SJSA1 (cell line): ENCODE measurements around the gene CRTC3. TPM values are rescaled to one million over a fixed set of nuclear protein-coding genes. Genes with fewer than 3 reads are reported as not detected.

ENCODE experiments used
- DNase-seq, 2 experiments: peaks; one replicate each; pipeline ENCODE4 v3.0.0-alpha.2; 2015 to 2020; ENCODE audit warnings: low spot score in 2 of 2, low read depth in 1 of 2
- H3K27ac ChIP-seq: fragments of 250-450 bp; sonication (Bioruptor Pico); 2 replicates; pipeline ENCODE4 v1.5.1; 2020; ENCODE audit warnings: mild to moderate bottlenecking, moderate library complexity
- H3K27me3 ChIP-seq: fragments of 250-450 bp; sonication (Bioruptor Pico); replicated peaks from 2 replicates; pipeline ENCODE4 v1.5.1; 2020; ENCODE audit warnings: mild to moderate bottlenecking, moderate library complexity
- H3K36me3 ChIP-seq: fragments of 250-450 bp; sonication (Bioruptor Pico); 2 replicates; pipeline ENCODE4 v1.5.1; 2020; ENCODE audit warnings: mild to moderate bottlenecking
- H3K4me1 ChIP-seq: fragments of 250-450 bp; sonication (Bioruptor Pico); replicated peaks from 2 replicates; pipeline ENCODE4 v1.6.1; 2021; ENCODE audit warnings: mild to moderate bottlenecking
- H3K4me3 ChIP-seq: fragments of 250-450 bp; sonication (Bioruptor Pico); 2 replicates; pipeline ENCODE4 v1.5.1; 2020; ENCODE audit warnings: mild to moderate bottlenecking
- H3K9me3 ChIP-seq: fragments of 250-450 bp; sonication (Bioruptor Pico); replicated peaks from 2 replicates; pipeline ENCODE4 v1.5.1; 2020; ENCODE audit warnings: mild to moderate bottlenecking
- total RNA-seq: library from RNA; depleted of rRNA; stranded (reverse); fragments of >200 nt; shearing (Covaris generic); gene quantifications from 2 replicates; pipeline ENCODE4 v1.2.3, GENCODE V29; 2014

The CRTC3 gene
- total RNA-seq, 1 experiment from 2014 or later = 16.5 TPM

DNA sequence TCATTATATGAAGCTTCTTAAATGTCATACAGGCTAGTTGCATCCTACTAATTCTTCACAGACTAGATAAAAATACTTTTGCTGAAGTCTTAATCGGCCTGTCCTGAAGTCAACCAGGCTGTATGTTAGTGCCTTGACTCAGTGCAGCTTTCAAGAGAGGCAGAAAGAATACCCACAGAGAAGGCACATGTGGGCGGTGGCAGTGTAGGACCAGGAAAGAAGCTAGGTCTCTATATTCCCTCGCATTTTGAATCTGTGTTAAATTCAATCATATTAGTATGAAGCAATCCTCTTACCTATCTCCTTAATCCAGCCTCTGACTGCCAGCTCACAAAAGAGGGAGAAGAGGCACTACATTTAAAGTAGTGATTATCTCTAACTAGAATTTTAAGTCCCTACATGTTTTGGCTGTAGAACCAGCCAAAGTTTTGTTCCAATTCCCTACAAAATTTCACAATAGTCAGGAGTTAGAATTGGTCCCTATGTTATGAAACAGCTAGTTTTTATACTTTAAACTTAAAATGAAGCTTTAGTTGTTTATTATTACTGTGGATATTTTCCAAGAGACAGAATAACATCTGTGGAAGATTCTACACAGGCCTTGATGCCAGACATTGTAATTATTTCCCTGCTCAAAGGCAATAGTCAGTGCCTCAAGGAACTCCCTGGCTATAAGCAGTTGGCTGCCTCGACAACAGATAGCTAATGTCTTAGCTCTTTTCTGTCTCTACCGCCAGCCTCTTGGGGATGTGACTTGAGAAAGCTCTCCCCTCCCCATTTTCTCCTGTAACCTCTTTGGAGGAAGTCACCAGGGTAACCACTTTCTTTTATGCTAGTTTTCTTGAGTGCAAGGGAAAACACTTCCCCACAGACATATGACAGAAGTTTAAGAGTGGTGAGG is 31.9 kb downstream of the CRTC3 start:
- no peaks in the 10 kb centered on the region for H3K27me3 ChIP-seq
- H3K4me3 ChIP-seq = no peak overlapping the region
- peaks cover 39% of the 10 kb centered on the region for H3K4me1 ChIP-seq
- H3K27ac ChIP-seq = no peak overlapping the region
- DNase-seq = no peak
- no peaks in the 10 kb centered on the region for H3K9me3 ChIP-seq
- H3K36me3 ChIP-seq = no peaks in the 10 kb centered on the region

DNA sequence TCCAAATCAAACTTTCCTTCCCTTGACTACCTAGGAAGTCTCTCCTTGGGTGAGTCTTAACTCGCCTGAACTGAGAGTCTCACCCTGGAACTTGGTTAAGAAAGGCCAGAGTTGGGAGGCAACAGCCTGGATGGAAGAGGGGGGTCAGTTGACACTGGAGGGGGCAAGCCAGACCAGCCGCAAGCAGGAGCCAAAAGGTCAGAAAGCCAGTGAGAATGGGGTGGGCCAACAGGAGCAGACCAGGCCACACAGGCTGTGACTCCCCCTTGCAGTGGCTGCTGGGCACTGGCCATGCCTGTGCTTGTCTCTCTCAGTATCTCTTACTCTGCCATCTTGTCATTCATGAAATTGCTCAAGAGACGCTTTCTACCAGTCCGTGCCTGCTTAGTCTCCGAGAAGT is 32.9 kb downstream of the CRTC3 start:
- H3K27ac ChIP-seq = no peak overlapping the region
- H3K4me1 ChIP-seq = peaks cover 39% of the 10 kb centered on the region
- no peak overlapping the region for H3K4me3 ChIP-seq
- no peak for DNase-seq
- H3K36me3 ChIP-seq = peaks cover 6% of the 10 kb centered on the region
- H3K27me3 ChIP-seq = no peaks in the 10 kb centered on the region
- peaks cover 6% of the 10 kb centered on the region; the same call in 1 of the 2 replicates for H3K9me3 ChIP-seq

DNA sequence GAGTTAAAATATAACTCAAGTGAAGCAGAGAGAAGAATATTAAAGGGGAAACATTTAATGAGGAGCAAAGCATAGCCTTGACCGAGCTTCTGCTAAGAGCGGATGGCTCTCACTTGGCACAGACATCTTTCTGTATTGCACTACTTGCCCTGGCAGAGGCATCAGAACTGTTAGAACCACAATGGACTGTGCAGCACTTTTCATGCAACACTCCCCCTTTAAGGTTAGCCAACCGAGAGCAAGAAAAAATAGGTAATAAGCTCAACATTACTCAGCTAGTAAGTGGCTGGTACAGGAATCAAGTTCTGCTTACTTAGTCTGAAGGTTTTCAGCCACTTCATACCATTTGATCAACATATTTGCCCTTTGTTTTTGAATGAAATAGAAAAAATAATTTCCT is 33.7 kb downstream of the CRTC3 start:
- no peak overlapping the region for H3K27ac ChIP-seq
- peaks cover 6% of the 10 kb centered on the region; the same call in 1 of the 2 replicates for H3K9me3 ChIP-seq
- peaks cover 6% of the 10 kb centered on the region for H3K36me3 ChIP-seq
- no peak for DNase-seq
- peaks cover 39% of the 10 kb centered on the region for H3K4me1 ChIP-seq
- no peaks in the 10 kb centered on the region for H3K27me3 ChIP-seq
- H3K4me3 ChIP-seq = no peak overlapping the region

DNA sequence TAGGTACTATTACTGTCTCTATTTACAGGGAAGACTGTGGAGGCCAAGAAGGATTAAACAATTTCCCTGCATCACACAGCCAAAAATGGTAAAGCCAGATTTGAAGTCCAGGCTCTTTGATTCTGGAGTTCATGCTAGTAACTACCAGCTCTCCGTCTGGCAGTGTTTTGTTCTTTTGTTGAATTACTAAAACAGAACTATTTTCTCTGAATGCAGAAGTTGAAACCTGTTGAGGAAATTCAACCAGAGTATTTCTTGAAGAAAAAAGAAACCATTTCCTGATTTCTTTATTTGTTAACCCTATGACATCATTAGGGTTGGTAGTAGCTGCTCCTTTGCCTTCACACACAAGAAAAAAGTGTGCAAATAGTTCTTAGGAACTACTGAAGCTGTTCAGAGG is 34.3 kb downstream of the CRTC3 start:
- H3K4me1 ChIP-seq = peaks cover 37% of the 10 kb centered on the region
- H3K27ac ChIP-seq = no peak overlapping the region
- no peak for DNase-seq
- no peak overlapping the region for H3K4me3 ChIP-seq
- peaks cover 6% of the 10 kb centered on the region; the same call in 1 of the 2 replicates for H3K9me3 ChIP-seq
- H3K27me3 ChIP-seq = no peaks in the 10 kb centered on the region
- H3K36me3 ChIP-seq = peaks cover 6% of the 10 kb centered on the region

DNA sequence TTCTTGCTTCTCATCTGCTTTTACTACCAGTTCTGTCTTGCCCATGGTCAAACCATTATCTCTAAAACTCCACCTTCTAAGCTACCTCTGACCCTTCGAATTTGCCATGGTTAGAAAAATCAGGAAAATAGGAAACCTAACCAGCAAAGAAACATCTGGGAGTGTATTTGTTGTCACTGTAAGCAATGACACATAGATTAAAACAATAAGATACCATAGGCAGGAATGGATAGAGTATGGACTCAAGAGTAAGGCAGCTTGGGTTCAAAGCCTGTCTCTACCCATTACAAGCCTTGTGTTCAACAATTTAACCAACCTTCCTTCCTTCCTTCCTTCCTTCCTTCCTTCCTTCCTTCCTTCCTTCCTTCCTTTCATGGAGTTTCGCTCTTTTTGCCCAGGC is 34.9 kb downstream of the CRTC3 start:
- no peak overlapping the region for H3K27ac ChIP-seq
- H3K4me3 ChIP-seq = no peak overlapping the region
- no peak for DNase-seq
- peaks cover 6% of the 10 kb centered on the region; the same call in 1 of the 2 replicates for H3K9me3 ChIP-seq
- no peaks in the 10 kb centered on the region for H3K27me3 ChIP-seq
- peaks cover 31% of the 10 kb centered on the region for H3K4me1 ChIP-seq
- H3K36me3 ChIP-seq = peaks cover 6% of the 10 kb centered on the region

DNA sequence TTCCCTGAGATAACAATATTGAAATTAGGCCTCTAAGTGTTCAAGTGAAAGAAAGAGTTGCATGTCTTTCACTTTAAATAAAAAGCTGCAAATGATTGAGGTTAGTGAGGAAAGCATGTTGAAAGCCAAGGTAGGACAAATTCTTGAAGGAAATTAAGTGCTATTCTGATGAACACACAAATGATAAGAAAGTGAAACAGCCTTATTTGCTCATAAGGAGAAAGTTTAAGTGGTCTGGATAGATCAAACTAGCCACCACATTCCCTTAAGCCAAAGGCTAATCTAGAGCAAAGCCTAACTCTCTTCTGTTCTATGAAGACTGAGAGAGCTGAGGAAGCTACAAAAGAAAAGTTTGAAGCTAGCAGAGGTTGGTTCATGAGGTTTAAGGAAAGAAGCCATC is 36.1 kb downstream of the CRTC3 start:
- peaks cover 20% of the 10 kb centered on the region for H3K4me1 ChIP-seq
- no peak overlapping the region for H3K27ac ChIP-seq
- H3K9me3 ChIP-seq = peaks cover 6% of the 10 kb centered on the region; the same call in 1 of the 2 replicates
- H3K36me3 ChIP-seq = peaks cover 6% of the 10 kb centered on the region
- H3K4me3 ChIP-seq = no peak overlapping the region
- no peaks in the 10 kb centered on the region for H3K27me3 ChIP-seq
- no peak for DNase-seq

DNA sequence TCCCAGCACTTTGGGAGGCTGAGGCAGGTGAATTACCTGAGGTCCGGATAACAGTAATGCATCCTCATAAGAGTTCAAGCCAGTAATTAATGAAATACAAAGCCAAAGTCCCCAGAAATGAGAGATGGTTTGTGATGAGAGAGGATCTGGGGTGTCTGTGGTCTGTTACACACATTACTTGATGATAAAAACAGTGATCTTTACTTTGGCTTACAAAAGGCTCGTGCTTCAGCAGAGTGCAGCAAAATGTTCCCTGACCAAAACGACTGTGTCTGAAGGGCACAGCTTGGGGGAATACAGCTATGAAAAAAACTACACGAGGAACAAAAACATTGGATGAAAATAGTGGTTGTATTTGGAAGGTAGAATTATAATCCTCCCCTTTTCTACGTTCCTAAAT is 40.9 kb downstream of the CRTC3 start:
- H3K4me3 ChIP-seq = no peak overlapping the region
- DNase-seq = no peak
- H3K9me3 ChIP-seq = peaks cover 6% of the 10 kb centered on the region; the same call in 1 of the 2 replicates
- no peaks in the 10 kb centered on the region for H3K27me3 ChIP-seq
- H3K36me3 ChIP-seq = peaks cover 6% of the 10 kb centered on the region
- H3K4me1 ChIP-seq = no peaks in the 10 kb centered on the region
- H3K27ac ChIP-seq = no peak overlapping the region

DNA sequence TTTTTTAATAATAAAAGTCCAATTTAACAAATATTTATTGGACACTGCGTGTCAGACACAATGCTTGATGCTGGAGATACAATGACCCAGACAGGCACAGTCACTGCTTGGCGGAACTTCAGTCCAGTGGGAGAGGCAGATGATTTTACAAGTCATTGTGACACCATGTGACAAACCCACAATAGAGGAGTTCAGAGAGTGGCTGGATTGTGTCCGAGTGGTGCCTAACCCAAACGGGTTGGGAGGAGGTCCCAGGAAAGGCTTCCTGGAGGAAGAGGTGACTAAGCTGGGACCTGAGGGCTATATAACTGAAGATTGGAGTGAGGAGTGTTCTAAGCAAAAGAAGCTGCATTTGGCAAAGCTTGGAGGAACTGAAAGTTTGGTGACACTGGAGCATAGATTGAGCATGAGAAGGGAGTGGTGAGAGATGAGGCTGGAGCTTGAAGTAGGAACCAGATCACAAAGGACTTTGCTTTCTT is 41.4 kb downstream of the CRTC3 start:
- Histone ChIP-seq H3K27me3 (no peaks in the 10 kb centered on the region), H3K4me3 (no peak overlapping the region), H3K36me3 (peaks cover 6% of the 10 kb centered on the region), H3K4me1 (no peaks in the 10 kb centered on the region), H3K27ac (no peak overlapping the region), H3K9me3 (peaks cover 6% of the 10 kb centered on the region; the same call in 1 of the 2 replicates)
- DNase-seq = no peak

DNA sequence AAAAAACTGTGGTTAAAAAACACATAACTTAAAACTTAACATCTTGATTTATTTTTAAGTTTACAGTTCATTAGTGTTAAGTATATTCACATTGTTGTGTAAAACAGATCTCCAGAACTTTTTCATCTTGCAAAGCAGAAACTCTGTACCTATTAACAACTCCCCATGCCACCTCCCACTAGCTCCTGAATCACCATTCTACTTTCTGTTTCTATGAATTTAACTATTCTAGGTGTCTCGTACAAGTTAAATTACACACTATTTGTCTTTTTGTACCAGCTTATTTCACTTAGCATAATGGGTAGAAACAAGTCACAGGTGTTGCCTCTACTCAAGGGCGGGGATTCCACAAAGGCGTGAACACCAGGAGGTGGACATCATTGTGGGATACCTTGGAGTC is 43.2 kb downstream of the CRTC3 start:
- no peaks in the 10 kb centered on the region for H3K4me1 ChIP-seq
- no peak for DNase-seq
- no peak overlapping the region for H3K27ac ChIP-seq
- H3K9me3 ChIP-seq = no peaks in the 10 kb centered on the region
- H3K4me3 ChIP-seq = no peak overlapping the region
- no peaks in the 10 kb centered on the region for H3K27me3 ChIP-seq
- H3K36me3 ChIP-seq = no peaks in the 10 kb centered on the region

DNA sequence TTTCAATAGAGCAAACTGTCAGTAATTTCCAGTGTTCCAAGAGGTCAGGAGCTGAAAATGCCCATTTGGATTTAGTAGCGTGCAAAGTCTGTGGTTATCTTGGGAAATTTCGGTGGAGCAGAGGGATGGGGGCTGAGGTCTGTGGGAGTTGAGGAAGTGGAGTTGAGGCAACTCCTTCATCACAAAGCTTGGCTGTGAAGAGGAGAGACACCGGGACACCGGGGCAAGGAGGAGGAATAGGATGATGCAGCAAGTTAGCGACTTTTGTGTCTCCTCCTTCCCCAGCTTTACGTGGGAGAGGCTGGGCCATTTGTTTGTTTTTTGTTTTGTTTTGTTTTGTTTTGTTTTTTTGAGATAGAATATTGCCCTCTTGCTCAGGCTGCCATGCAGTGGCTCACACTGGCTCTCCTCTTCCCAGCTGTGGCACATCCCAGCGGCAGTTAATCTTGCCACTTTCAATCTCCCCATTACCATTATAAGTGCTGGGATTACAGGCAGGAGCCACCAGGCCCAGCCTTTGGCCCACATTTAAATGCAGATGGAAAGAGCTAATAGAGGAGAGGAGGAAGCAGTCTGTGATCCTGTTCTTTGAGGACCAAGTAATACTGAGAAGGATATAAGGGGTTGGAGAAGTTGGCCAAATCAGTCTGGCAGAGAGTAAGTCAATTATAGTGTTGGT is 47.1 kb downstream of the CRTC3 start:
- H3K9me3 ChIP-seq = no peaks in the 10 kb centered on the region
- H3K4me3 ChIP-seq = no peak overlapping the region
- H3K4me1 ChIP-seq = no peaks in the 10 kb centered on the region
- H3K36me3 ChIP-seq = 0 out of 2 replicates have a peak, but pooled peaks cover 5% of the 10 kb centered on the region
- no peak overlapping the region for H3K27ac ChIP-seq
- no peak for DNase-seq
- no peaks in the 10 kb centered on the region for H3K27me3 ChIP-seq

DNA sequence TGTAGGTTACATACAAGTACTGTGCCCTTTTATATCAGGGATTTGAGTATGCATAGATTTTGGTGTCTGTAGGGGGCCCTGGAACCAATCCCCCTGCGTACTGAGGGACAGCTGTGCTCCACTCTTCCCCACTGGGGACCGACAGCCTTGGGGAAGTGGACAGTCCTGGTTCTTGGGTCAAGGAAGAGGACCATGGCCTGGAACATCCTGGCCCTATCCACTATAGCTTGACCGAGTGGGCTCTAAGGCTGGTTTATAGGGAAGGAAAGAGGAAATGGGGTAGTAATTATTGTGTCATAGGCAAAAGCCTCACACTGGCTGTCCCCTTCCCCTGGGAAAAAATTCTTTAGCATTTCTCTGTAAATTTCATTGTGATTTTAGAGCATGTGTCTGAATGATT is 49.5 kb downstream of the CRTC3 start:
- Histone ChIP-seq H3K27ac (no peak overlapping the region), H3K27me3 (no peaks in the 10 kb centered on the region), H3K4me1 (no peaks in the 10 kb centered on the region), H3K9me3 (no peaks in the 10 kb centered on the region), H3K4me3 (no peak overlapping the region), H3K36me3 (0 out of 2 replicates have a peak, but pooled peaks cover 5% of the 10 kb centered on the region)
- no peak for DNase-seq

DNA sequence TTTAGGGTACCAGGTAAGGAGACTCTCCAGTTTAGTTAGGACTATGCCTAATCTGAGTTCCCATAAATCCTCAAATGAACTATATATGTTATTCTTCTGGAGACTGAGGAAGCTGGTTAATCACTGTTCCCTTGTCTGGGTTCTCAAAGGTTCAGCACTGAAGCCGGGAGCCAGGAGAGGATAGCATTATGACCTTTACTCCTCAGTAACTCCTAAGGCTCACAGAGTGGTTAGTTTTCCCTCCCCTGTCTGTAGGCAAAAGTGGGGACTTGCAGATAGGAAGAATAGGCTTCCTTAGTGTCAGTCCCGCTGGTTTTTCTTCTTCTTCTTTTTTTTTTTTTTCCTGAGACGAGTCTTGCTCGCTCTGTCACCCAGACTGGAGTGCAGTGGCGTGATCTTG is 50.4 kb downstream of the CRTC3 start:
- 0 out of 2 replicates have a peak, but pooled peaks cover 5% of the 10 kb centered on the region for H3K36me3 ChIP-seq
- H3K4me3 ChIP-seq = no peak overlapping the region
- no peak overlapping the region for H3K27ac ChIP-seq
- no peaks in the 10 kb centered on the region for H3K4me1 ChIP-seq
- DNase-seq = no peak
- H3K9me3 ChIP-seq = no peaks in the 10 kb centered on the region
- no peaks in the 10 kb centered on the region for H3K27me3 ChIP-seq

DNA sequence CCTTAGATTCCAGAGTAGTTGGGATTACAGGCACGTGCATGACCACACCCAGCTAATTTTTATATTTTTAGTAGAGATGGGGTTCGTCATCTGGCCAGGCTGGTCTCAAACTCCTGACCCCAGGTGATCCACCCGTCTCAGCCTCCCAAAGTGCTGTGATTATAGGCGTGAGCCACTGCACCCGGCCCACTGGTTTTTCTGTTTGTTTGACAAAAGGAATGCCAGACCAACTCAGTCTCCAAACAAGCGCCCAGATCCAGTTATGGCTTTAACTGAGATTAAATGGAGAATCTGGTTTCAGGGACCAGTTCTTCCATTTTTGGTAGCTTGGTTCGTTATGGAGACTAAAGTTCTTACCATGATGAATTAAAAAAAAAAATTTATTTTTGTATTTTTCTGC is 50.8 kb downstream of the CRTC3 start:
- DNase-seq = no peak
- Histone ChIP-seq H3K36me3 (0 out of 2 replicates have a peak, but pooled peaks cover 5% of the 10 kb centered on the region), H3K27ac (no peak overlapping the region), H3K27me3 (no peaks in the 10 kb centered on the region), H3K9me3 (no peaks in the 10 kb centered on the region), H3K4me1 (no peaks in the 10 kb centered on the region), H3K4me3 (no peak overlapping the region)

DNA sequence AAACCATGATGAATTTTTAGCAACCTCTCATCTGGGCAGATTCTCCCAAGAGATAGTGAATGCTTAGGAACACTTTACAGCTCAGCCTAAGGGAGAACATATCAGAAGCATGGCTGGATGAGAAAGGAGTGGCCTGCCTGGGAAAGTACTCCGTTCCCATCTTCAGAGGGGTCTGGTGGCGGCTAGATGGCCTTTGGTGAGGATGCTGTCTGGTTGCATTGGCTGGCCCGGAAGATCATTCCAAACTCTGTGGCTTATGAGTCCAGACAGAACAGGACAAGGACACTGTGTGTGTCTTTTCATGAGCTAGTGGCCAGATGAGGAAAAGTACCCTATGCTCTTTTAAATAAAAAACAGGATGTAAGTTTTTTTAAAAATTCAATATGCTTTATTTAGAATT is 51.2 kb downstream of the CRTC3 start:
- no peak overlapping the region for H3K27ac ChIP-seq

More for the DNA sequence above, 51.2 kb downstream of the CRTC3 start:
- DNase-seq = no peak
- Histone ChIP-seq H3K4me1 (no peaks in the 10 kb centered on the region), H3K9me3 (no peaks in the 10 kb centered on the region), H3K27me3 (no peaks in the 10 kb centered on the region), H3K36me3 (0 out of 2 replicates have a peak, but pooled peaks cover 5% of the 10 kb centered on the region), H3K4me3 (no peak overlapping the region)
